HCT116 (cell line): Measurements from ENCODE around the gene PLCB2. TPM values are rescaled to one million over a fixed set of nuclear protein-coding genes. Genes with fewer than 3 reads are reported as not detected.

Experiments used
- ATAC-seq: fragments of 200-7000 bp; cut with Tn5 transposase; 2 replicates; pipeline ENCODE4 v1.9.1; 2020; ENCODE audit warnings: mild to moderate bottlenecking, moderate library complexity
- BruUV-seq: library from RNA; stranded (reverse); fragments of 400-500 nt; replicated peaks from 2 replicates; lab custom pipeline; 2021; lab: Mats Ljungman, UMichigan
- CTCF ChIA-PET: fragments of 300-600 bp; sonication (Branson Sonifier 250); formaldehyde crosslinking; loops from one replicate; lab custom pipeline; 2021; ENCODE audit warnings: antibody characterized with exemption; lab: Charles Lee
- POLR2A ChIA-PET: fragments of 300-600, 350-600 bp; sonication (Branson Sonifier 250); formaldehyde crosslinking; loops from one replicate; lab custom pipeline; 2021; ENCODE audit warnings: antibody characterized with exemption; lab: Charles Lee
- RAD21 ChIA-PET, 2 experiments: fragments of 300-600 bp; sonication (Branson Sonifier 250); formaldehyde crosslinking; loops; one replicate each; lab custom pipeline; 2023; ENCODE audit warnings: low total read pairs in 2 of 2; ENCODE audit not compliant: uncharacterized antibody in 2 of 2, unreplicated experiment in 2 of 2, low non-redundant PET in 1 of 2; lab: Charles Lee
- DNase-seq: peaks from one replicate; pipeline ENCODE4 v3.0.0-alpha.2; 2010; ENCODE audit warnings: low read depth, low spot score
- H2AFZ ChIP-seq: fragments of 200-600 bp; shearing (Covaris generic), sonication (generic); 2 replicates; pipeline ENCODE4 v1.6.1; 2017; ENCODE audit warnings: low read depth, mixed run types, mixed read lengths, antibody characterized with exemption, low read length; ENCODE audit not compliant: poor library complexity, severe bottlenecking
- H3K27ac ChIP-seq: 2 replicates; pipeline ENCODE4 v1.5.1; 2012; ENCODE audit warnings: low read depth, low read length
- H3K27me3 ChIP-seq: fragments of 200-600 bp; sonication (generic); 2 replicates; pipeline ENCODE4 v1.6.1; 2016; ENCODE audit warnings: mixed run types, low read length, mixed read lengths; ENCODE audit not compliant: insufficient read depth
- H3K36me3 ChIP-seq, 2 experiments: fragments of 200-500 bp in 1 of 2; fragments of 200-600 bp in 1 of 2; sonication (Bioruptor generic) in 1 of 2; sonication (generic) in 1 of 2; 2 replicates each; pipeline versions ENCODE4 v1.5.1 to v1.6.1; 2014 to 2016; ENCODE audit warnings: low read length in 2 of 2, inconsistent platforms in 1 of 2, mixed read lengths in 1 of 2, mixed run types in 1 of 2; ENCODE audit not compliant: insufficient read depth in 2 of 2, control insufficient read depth in 1 of 2
- H3K4me1 ChIP-seq, 2 experiments: fragments of 200-600 bp in 1 of 2; sonication (generic) in 1 of 2; 2 replicates each; pipeline versions ENCODE4 v1.5.1 to v1.6.1; 2012 to 2017; ENCODE audit warnings: low read length in 2 of 2, inconsistent platforms in 1 of 2, mild to moderate bottlenecking in 1 of 2, mixed read lengths in 1 of 2, mixed run types in 1 of 2, moderate library complexity in 1 of 2; ENCODE audit not compliant: insufficient read depth in 2 of 2, control insufficient read depth in 1 of 2
- H3K4me2 ChIP-seq: fragments of 200-600 bp; sonication (generic); 2 replicates; pipeline ENCODE4 v1.6.1; 2017; ENCODE audit warnings: mixed run types, low read length, mixed read lengths
- H3K4me3 ChIP-seq, 2 experiments: fragments of 200-600 bp in 1 of 2; sonication (generic) in 1 of 2; replicated peaks in 1 of 2; 2 replicates each; pipeline ENCODE4 v1.5.1; 2011 to 2016; ENCODE audit warnings: low read length in 2 of 2, control low read depth in 1 of 2, low read depth in 1 of 2, mild to moderate bottlenecking in 1 of 2, mixed read lengths in 1 of 2, mixed run types in 1 of 2
- H3K79me2 ChIP-seq: fragments of 200-600 bp; sonication (generic); 2 replicates; pipeline ENCODE4 v1.6.1; 2017; ENCODE audit warnings: mild to moderate bottlenecking, mixed run types, low read length, moderate library complexity, mixed read lengths; ENCODE audit not compliant: insufficient read depth
- H3K9ac ChIP-seq: fragments of 200-600 bp; sonication (generic); 2 replicates; pipeline ENCODE4 v1.6.1; 2016; ENCODE audit warnings: low read length, mixed read lengths
- H3K9me2 ChIP-seq: fragments of 200-600 bp; sonication (generic), shearing (Covaris generic); 2 replicates; pipeline ENCODE4 v1.6.1; 2017; ENCODE audit warnings: mixed run types, mild to moderate bottlenecking, moderate library complexity; ENCODE audit not compliant: insufficient read depth
- H3K9me3 ChIP-seq, 2 experiments: fragments of 200-500 bp in 1 of 2; fragments of 200-600 bp in 1 of 2; sonication (Bioruptor generic) in 1 of 2; sonication (generic) in 1 of 2; 2 replicates each; pipeline ENCODE4 v1.6.1; 2014 to 2017; ENCODE audit warnings: low read length in 2 of 2, mixed read lengths in 2 of 2, inconsistent platforms in 1 of 2, low read depth in 1 of 2, mild to moderate bottlenecking in 1 of 2, mixed run types in 1 of 2, moderate library complexity in 1 of 2; ENCODE audit not compliant: control insufficient read depth in 1 of 2, insufficient read depth in 1 of 2
- H4K20me1 ChIP-seq: fragments of 200-600 bp; sonication (generic), shearing (Covaris generic); 2 replicates; pipeline ENCODE4 v1.6.1; 2017; ENCODE audit warnings: mixed run types, mild to moderate bottlenecking, moderate library complexity; ENCODE audit not compliant: insufficient read depth
- ATF3 ChIP-seq: IDR thresholded peaks from 2 replicates; pipeline ENCODE4 v1.6.1; 2012
- CBX3 ChIP-seq: IDR thresholded peaks from 2 replicates; pipeline ENCODE4 v1.6.1; 2012; ENCODE audit warnings: low read depth
- CTCF ChIP-seq, 3 experiments: fragments of 200-600 bp in 1 of 3; sonication (generic) in 1 of 3; IDR thresholded peaks in 2 of 3; conservative IDR thresholded peaks in 1 of 3; 2 replicates each; pipeline ENCODE4 v1.5.1; 2012 to 2017; ENCODE audit warnings: low read depth in 2 of 3, low read length in 2 of 3, antibody characterized with exemption in 1 of 3, borderline replicate concordance in 1 of 3, control low read depth in 1 of 3, mild to moderate bottlenecking in 1 of 3, mixed read lengths in 1 of 3, mixed run types in 1 of 3, moderate library complexity in 1 of 3; ENCODE audit not compliant: insufficient read depth in 1 of 3
- EGR1 ChIP-seq: IDR thresholded peaks from 2 replicates; pipeline ENCODE4 v1.6.1; 2012; ENCODE audit warnings: low read depth
- ELF1 ChIP-seq: IDR thresholded peaks from 2 replicates; pipeline ENCODE4 v1.6.1; 2012; ENCODE audit warnings: low read depth, borderline replicate concordance
- EZH2 ChIP-seq: fragments of 200-600 bp; sonication (generic); IDR thresholded peaks from 2 replicates; pipeline ENCODE4 v1.6.1; 2017; ENCODE audit warnings: antibody characterized with exemption, mixed run types
- FOSL1 ChIP-seq: IDR thresholded peaks from 2 replicates; pipeline ENCODE4 v1.6.1; 2012; ENCODE audit warnings: low read depth
- JUND ChIP-seq: IDR thresholded peaks from 2 replicates; pipeline ENCODE4 v1.6.1; 2012
- POLR2AphosphoS5 ChIP-seq: IDR thresholded peaks from 2 replicates; pipeline ENCODE4 v1.6.1; 2011; ENCODE audit warnings: mild to moderate bottlenecking, low read depth, low read length, moderate library complexity
- RAD21 ChIP-seq: IDR thresholded peaks from 2 replicates; pipeline ENCODE4 v1.6.1; 2012; ENCODE audit warnings: low read depth, mild to moderate bottlenecking
- SP1 ChIP-seq: IDR thresholded peaks from 2 replicates; pipeline ENCODE4 v1.6.1; 2012; ENCODE audit warnings: low read depth
- SRF ChIP-seq: IDR thresholded peaks from 2 replicates; pipeline ENCODE4 v1.6.1; 2012; ENCODE audit warnings: low read depth
- YY1 ChIP-seq: IDR thresholded peaks from 2 replicates; pipeline ENCODE4 v1.6.1; 2011; ENCODE audit warnings: low read length, low read depth, moderate library complexity, mild to moderate bottlenecking; ENCODE audit not compliant: insufficient replicate concordance; ENCODE audit errors: extremely low read depth
- ZNF274 ChIP-seq: fragments of 200-500 bp; sonication (Bioruptor generic); IDR thresholded peaks from 2 replicates; pipeline ENCODE4 v1.6.1; 2014; ENCODE audit warnings: mild to moderate bottlenecking, low read depth, low read length, inconsistent platforms
- intact Hi-C: fragments of 100-400 bp; cut with micrococcal nuclease; formaldehyde crosslinking; loops from 2 replicates; pipeline ENCODE4 v1.10.0; 2022
- total RNA-seq: library from RNA; stranded (reverse); gene quantifications from one replicate; pipeline ENCODE4 v1.2.1, GENCODE V29; 2021; ENCODE audit not compliant: unreplicated experiment
- TF ChIP-seq, protein P1 (sequence below): IDR thresholded peaks from 2 replicates; pipeline ENCODE4 v1.6.1; 2012; ENCODE audit warnings: low read depth
- TF ChIP-seq, protein P2 (sequence below): IDR thresholded peaks from 2 replicates; pipeline ENCODE4 v1.6.1; 2012

PLCB2 gene
- total RNA-seq, 1 experiment from 2014 or later, result 2.8 TPM

GRCh38 chr15:40285151-40285550 lies 22.6 kb downstream of the PLCB2 start:
- ATAC-seq (no peak), DNase-seq (no peak)
- no TSS peak for BruUV-seq
- Histone ChIP-seq H3K79me2 (no peaks in the 10 kb centered on the region), H3K4me2 (peak overlapping the region; percentile 74), H3K4me3 (no peak overlapping the region), H2AFZ (no peak overlapping the region), H3K9ac (no peak overlapping the region), H3K27ac (peak overlapping the region; percentile 15; the same call in 1 of the 2 replicates), H3K36me3 (no peaks in the 10 kb centered on the region), H3K27me3 (no peaks in the 10 kb centered on the region), H3K9me3 (no peaks in the 10 kb centered on the region), H3K4me1 (peaks cover 48 to 65% of the 10 kb centered on the region in 2 experiments), H4K20me1 (no peaks in the 10 kb centered on the region), H3K9me2 (no peaks in the 10 kb centered on the region)
- intact Hi-C loops, result no loop called here
- POLR2A ChIA-PET, result no interaction called here
- RAD21 ChIA-PET, result no interaction called here
- CTCF ChIA-PET, result interaction anchor here (0.8 to 2.0 kb wide), 6 partner anchors 10 to 240 kb away, joined by 3 to 11 read pairs (median 6); no protein-coding TSS in a partner anchor
- TF ChIP-seq, protein P1, sequence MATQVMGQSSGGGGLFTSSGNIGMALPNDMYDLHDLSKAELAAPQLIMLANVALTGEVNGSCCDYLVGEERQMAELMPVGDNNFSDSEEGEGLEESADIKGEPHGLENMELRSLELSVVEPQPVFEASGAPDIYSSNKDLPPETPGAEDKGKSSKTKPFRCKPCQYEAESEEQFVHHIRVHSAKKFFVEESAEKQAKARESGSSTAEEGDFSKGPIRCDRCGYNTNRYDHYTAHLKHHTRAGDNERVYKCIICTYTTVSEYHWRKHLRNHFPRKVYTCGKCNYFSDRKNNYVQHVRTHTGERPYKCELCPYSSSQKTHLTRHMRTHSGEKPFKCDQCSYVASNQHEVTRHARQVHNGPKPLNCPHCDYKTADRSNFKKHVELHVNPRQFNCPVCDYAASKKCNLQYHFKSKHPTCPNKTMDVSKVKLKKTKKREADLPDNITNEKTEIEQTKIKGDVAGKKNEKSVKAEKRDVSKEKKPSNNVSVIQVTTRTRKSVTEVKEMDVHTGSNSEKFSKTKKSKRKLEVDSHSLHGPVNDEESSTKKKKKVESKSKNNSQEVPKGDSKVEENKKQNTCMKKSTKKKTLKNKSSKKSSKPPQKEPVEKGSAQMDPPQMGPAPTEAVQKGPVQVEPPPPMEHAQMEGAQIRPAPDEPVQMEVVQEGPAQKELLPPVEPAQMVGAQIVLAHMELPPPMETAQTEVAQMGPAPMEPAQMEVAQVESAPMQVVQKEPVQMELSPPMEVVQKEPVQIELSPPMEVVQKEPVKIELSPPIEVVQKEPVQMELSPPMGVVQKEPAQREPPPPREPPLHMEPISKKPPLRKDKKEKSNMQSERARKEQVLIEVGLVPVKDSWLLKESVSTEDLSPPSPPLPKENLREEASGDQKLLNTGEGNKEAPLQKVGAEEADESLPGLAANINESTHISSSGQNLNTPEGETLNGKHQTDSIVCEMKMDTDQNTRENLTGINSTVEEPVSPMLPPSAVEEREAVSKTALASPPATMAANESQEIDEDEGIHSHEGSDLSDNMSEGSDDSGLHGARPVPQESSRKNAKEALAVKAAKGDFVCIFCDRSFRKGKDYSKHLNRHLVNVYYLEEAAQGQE, result no peak
- no peak for TF ChIP-seq ZNF274
- TF ChIP-seq SRF, result no peak
- no peak for TF ChIP-seq JUND
- TF ChIP-seq SP1, result no peak
- no peak for TF ChIP-seq EGR1
- no peak for TF ChIP-seq POLR2AphosphoS5
- no peak for TF ChIP-seq YY1
- no peak for TF ChIP-seq ATF3
- no peak for TF ChIP-seq RAD21
- TF ChIP-seq FOSL1, result no peak
- no peak for TF ChIP-seq EZH2
- TF ChIP-seq ELF1, result no peak
- TF ChIP-seq, protein P2, sequence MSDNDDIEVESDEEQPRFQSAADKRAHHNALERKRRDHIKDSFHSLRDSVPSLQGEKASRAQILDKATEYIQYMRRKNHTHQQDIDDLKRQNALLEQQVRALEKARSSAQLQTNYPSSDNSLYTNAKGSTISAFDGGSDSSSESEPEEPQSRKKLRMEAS, result no peak
- TF ChIP-seq CTCF (IDR thresholded peaks at IDR 0.05 in 2 of 3, conservative IDR thresholded peaks at IDR 0.05 in 1 of 3; ENCODE audit: borderline replicate concordance in 1 of 3, insufficient read depth in 1 of 3, low read depth in 2 of 3, low read length in 2 of 3), result no peak
- no peak for TF ChIP-seq CBX3
